Loucy (cell line): Measurements from ENCODE around the gene B4GALT3.

Experiments
- EZH2phosphoT487 ChIP-seq: fragments of 200-600 bp; IDR thresholded peaks from 2 replicates; pipeline ENCODE4 v1.6.1; 2018; ENCODE audit warnings: antibody characterized with exemption, mild to moderate bottlenecking, moderate library complexity, borderline replicate concordance
- TF ChIP-seq, protein P1 (sequence below): fragments of 200-600 bp; sonication (generic); conservative IDR thresholded peaks from 2 replicates; pipeline ENCODE4 v1.5.1; 2014; ENCODE audit warnings: mild to moderate bottlenecking, antibody characterized with exemption, low read length

DNA sequence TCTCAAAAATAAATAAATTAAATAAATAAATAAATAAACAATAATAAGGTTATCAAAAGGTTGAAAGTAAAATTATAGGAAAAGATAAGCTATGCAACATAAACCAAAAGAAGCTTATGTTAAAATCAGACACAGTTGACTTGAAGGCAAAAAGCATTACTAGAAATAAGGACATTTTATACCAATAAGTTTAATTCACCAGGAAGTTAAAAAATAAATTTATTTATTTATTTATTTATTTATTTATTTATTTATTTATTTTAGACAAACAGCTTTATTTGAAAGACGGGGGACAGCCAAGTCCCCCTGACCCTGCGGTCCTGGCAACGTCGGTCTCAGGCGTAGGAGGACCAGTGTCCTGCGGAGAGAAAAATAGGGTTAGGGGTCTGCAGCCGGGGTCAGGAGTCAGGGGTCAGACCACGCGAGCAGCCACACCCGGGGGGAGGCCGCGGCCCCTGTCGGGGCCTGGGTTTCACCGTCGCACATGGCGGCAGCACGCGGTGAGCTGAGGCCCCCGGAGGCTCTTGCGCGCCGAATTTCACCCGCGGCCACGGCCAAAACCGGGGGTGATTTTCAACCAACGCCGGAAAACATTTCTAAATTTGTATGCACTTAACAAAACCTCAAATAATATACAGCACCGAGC lies 36.4 kb downstream of the B4GALT3 start:
- TF ChIP-seq, protein P1, sequence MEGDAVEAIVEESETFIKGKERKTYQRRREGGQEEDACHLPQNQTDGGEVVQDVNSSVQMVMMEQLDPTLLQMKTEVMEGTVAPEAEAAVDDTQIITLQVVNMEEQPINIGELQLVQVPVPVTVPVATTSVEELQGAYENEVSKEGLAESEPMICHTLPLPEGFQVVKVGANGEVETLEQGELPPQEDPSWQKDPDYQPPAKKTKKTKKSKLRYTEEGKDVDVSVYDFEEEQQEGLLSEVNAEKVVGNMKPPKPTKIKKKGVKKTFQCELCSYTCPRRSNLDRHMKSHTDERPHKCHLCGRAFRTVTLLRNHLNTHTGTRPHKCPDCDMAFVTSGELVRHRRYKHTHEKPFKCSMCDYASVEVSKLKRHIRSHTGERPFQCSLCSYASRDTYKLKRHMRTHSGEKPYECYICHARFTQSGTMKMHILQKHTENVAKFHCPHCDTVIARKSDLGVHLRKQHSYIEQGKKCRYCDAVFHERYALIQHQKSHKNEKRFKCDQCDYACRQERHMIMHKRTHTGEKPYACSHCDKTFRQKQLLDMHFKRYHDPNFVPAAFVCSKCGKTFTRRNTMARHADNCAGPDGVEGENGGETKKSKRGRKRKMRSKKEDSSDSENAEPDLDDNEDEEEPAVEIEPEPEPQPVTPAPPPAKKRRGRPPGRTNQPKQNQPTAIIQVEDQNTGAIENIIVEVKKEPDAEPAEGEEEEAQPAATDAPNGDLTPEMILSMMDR = no peak
- TF ChIP-seq EZH2phosphoT487 = no peak
